ENCODE measurements around the gene ZDHHC5. TPM values are rescaled to one million over a fixed set of nuclear protein-coding genes. Genes with fewer than 3 reads are reported as not detected.

The ZDHHC5 gene
- total and polyA plus RNA-seq, 2 donors (not counting 1 experiment from before 2014, with no cell fraction given), result 31.5 to 53.8 TPM

GRCh38 chr11:57658023-57658361 lies 9.9 kb upstream of the ZDHHC5 start:
- ChIA-PET CTCF (interaction anchor here (0.6 to 1.5 kb wide), 6 partner anchors 9 to 174 kb away, joined by 3 to 6 read pairs (median 4); partner anchors contain the start of gene UBE2L6), POLR2A (interaction anchor here (0.6 to 2.6 kb wide), 2 partner anchors 9 to 334 kb away, joined by 3 to 22 read pairs; partner anchors contain the start of gene ZDHHC5)
- Histone ChIP-seq H2AFZ (ENCODE audit: insufficient read depth, low read depth, low read length, poor library complexity, severe bottlenecking) (peak overlapping the region; percentile 87), H3K27ac (ENCODE audit: low read length in 2 of 2) (peak overlapping the region; percentile 77 to 92), H3K4me1 (ENCODE audit: control insufficient read depth in 2 of 2, insufficient read depth in 2 of 2, low read length in 2 of 2) (peaks cover 8 to 16% of the 10 kb centered on the region in 2 donors), H3K27me3 (replicated peaks in 1 of 4; ENCODE audit: control extremely low read depth in 1 of 4, control insufficient read depth in 3 of 4, insufficient read depth in 4 of 4, low read length in 3 of 4) (no peaks in the 10 kb centered on the region), H3K36me3 (replicated peaks in 1 of 2; ENCODE audit: control extremely low read depth in 1 of 2, control insufficient read depth in 1 of 2, extremely low read depth in 1 of 2, insufficient read depth in 2 of 2, low read length in 1 of 2) (peaks cover 5 to 35% of the 10 kb centered on the region in 2 experiments), H3K4me2 (replicated peaks; ENCODE audit: low read depth, low read length, poor library complexity, severe bottlenecking) (peak overlapping the region; percentile 80), H3K4me3 (ENCODE audit: control extremely low read depth in 1 of 5, extremely low read depth in 1 of 5, insufficient read depth in 1 of 5, low read depth in 2 of 5, low read length in 4 of 5) (peak overlapping the region; percentile 68 to 95 (median 92)), H3K79me2 (ENCODE audit: control insufficient read depth, insufficient read depth, low read length) (peaks cover 39% of the 10 kb centered on the region), H4K20me1 (ENCODE audit: control insufficient read depth, insufficient read depth, low read length, poor library complexity, severe bottlenecking) (peaks cover 8% of the 10 kb centered on the region), H3K9me3 (ENCODE audit: control extremely low read depth in 1 of 3, control insufficient read depth in 2 of 3, insufficient read depth in 1 of 3, low read length in 2 of 3) (no peaks in the 10 kb centered on the region), H3K9ac (ENCODE audit: low read length) (peak overlapping the region; percentile 86)
- Mint-ChIP-seq H3K4me3 (peak overlapping the region; percentile 94), H3K27ac (peak overlapping the region; percentile 94), H3K27me3 (no peaks in the 10 kb centered on the region), H3K4me1 (peaks cover 31% of the 10 kb centered on the region), H3K9me3 (ENCODE audit: insufficient read depth) (no peaks in the 10 kb centered on the region)
- ATAC-seq (ENCODE audit: low read depth), result no peak
- intact Hi-C loops (cut with micrococcal nuclease), result no loop called here
- DNase-seq, result no peak
- no peak for TF ChIP-seq EZH2 (IDR thresholded peaks at IDR 0.05; ENCODE audit: borderline replicate concordance, insufficient read depth, low read depth, low read length, poor library complexity, severe bottlenecking)
- no peak for TF ChIP-seq CTCF (IDR thresholded peaks at IDR 0.05)
- 0% methylated on average over 4 of the region's 8 CpGs for WGBS (ENCODE audit: insufficient coverage)

DNA sequence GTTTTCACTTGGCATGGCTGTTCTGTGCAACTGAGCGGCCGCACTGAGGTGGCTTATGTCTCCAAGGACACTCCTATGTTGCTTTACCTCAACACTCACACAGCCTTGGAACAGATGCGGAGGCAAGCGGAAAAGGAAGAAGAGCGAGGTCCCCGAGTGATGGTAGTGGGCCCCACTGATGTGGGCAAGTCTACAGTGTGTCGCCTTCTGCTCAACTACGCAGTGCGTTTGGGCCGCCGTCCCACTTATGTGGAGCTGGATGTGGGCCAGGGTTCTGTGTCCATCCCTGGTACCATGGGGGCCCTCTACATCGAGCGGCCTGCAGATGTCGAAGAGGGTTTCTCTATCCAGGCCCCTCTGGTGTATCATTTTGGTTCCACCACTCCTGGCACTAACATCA lies 8.2 kb upstream of the ZDHHC5 start:
- no peak overlapping the region for H3K27ac Mint-ChIP-seq
- Histone ChIP-seq H3K36me3 (replicated peaks in 1 of 2; ENCODE audit: control extremely low read depth in 1 of 2, control insufficient read depth in 1 of 2, extremely low read depth in 1 of 2, insufficient read depth in 2 of 2, low read length in 1 of 2) (peaks cover 5 to 35% of the 10 kb centered on the region in 2 experiments), H3K4me1 (ENCODE audit: control insufficient read depth in 2 of 2, insufficient read depth in 2 of 2, low read length in 2 of 2) (peaks cover 8 to 17% of the 10 kb centered on the region in 2 donors), H3K4me3 (ENCODE audit: control extremely low read depth in 1 of 5, extremely low read depth in 1 of 5, insufficient read depth in 1 of 5, low read depth in 2 of 5, low read length in 4 of 5) (no peak overlapping the region), H3K4me2 (replicated peaks; ENCODE audit: low read depth, low read length, poor library complexity, severe bottlenecking) (no peak overlapping the region), H3K9ac (ENCODE audit: low read length) (no peak overlapping the region), H3K27me3 (replicated peaks in 1 of 4; ENCODE audit: control extremely low read depth in 1 of 4, control insufficient read depth in 3 of 4, insufficient read depth in 4 of 4, low read length in 3 of 4) (no peaks in the 10 kb centered on the region), H3K79me2 (ENCODE audit: control insufficient read depth, insufficient read depth, low read length) (peaks cover 48% of the 10 kb centered on the region), H3K9me3 (ENCODE audit: control extremely low read depth in 1 of 3, control insufficient read depth in 2 of 3, insufficient read depth in 1 of 3, low read length in 2 of 3) (no peaks in the 10 kb centered on the region), H4K20me1 (ENCODE audit: control insufficient read depth, insufficient read depth, low read length, poor library complexity, severe bottlenecking) (peaks cover 8% of the 10 kb centered on the region), H2AFZ (ENCODE audit: insufficient read depth, low read depth, low read length, poor library complexity, severe bottlenecking) (no peak overlapping the region), H3K27ac (ENCODE audit: low read length in 2 of 2) (no peak overlapping the region)
- H3K27me3 Mint-ChIP-seq, result no peaks in the 10 kb centered on the region
- intact Hi-C loops (cut with micrococcal nuclease), result no loop called here
- ChIA-PET CTCF (interaction anchor here (1.2 kb wide), 1 partner anchor 19 kb away, joined by 3 read pairs; no protein-coding TSS in a partner anchor), POLR2A (interaction anchor here (0.7 kb wide), 1 partner anchor 8 kb away, joined by 4 read pairs; no protein-coding TSS in a partner anchor)
- peaks cover 31% of the 10 kb centered on the region for H3K4me1 Mint-ChIP-seq
- no peak for TF ChIP-seq EZH2 (IDR thresholded peaks at IDR 0.05; ENCODE audit: borderline replicate concordance, insufficient read depth, low read depth, low read length, poor library complexity, severe bottlenecking)
- no peak for TF ChIP-seq CTCF (IDR thresholded peaks at IDR 0.05)
- ATAC-seq (ENCODE audit: low read depth) (no peak), DNase-seq (no peak)
- no peaks in the 10 kb centered on the region for H3K9me3 Mint-ChIP-seq (ENCODE audit: insufficient read depth)
- no peak overlapping the region for H3K4me3 Mint-ChIP-seq
- WGBS (ENCODE audit: insufficient coverage), result 100% methylated on average over 11 of the region's 14 CpGs
